Measurements from ENCODE around the gene PDGFRA. TPM values are rescaled to one million over a fixed set of nuclear protein-coding genes. Genes with fewer than 3 reads are reported as not detected.

The PDGFRA gene
- total RNA-seq, 2 experiments from 2014 or later = not detected

DNA sequence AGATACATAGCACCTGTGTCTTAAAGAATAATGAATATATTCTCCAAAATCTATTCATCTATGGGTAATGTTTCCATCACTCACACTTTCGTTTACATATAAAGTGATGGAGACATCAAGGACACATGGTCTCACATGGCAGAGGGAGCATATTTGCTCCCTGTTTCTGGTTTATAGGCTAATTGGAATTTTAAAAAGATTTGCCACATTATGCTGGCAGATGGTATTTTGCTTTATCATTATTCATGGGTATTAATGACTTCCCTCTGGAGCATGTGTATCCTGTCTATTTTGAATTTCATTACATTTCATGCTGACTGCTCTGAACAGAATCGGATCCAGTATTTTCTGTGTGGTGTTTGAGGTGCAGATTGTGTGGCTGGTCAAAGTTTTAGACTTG is 79.0 kb downstream of the PDGFRA start:
- TF ChIP-seq, protein P1, sequence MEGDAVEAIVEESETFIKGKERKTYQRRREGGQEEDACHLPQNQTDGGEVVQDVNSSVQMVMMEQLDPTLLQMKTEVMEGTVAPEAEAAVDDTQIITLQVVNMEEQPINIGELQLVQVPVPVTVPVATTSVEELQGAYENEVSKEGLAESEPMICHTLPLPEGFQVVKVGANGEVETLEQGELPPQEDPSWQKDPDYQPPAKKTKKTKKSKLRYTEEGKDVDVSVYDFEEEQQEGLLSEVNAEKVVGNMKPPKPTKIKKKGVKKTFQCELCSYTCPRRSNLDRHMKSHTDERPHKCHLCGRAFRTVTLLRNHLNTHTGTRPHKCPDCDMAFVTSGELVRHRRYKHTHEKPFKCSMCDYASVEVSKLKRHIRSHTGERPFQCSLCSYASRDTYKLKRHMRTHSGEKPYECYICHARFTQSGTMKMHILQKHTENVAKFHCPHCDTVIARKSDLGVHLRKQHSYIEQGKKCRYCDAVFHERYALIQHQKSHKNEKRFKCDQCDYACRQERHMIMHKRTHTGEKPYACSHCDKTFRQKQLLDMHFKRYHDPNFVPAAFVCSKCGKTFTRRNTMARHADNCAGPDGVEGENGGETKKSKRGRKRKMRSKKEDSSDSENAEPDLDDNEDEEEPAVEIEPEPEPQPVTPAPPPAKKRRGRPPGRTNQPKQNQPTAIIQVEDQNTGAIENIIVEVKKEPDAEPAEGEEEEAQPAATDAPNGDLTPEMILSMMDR (IDR thresholded peaks at IDR 0.05) = no peak
- Histone ChIP-seq H3K4me3 (ENCODE audit: low read length) (no peak overlapping the region), H3K4me1 (ENCODE audit: insufficient read depth, low read length) (no peaks in the 10 kb centered on the region), H3K36me3 (ENCODE audit: insufficient read depth, low read length) (no peaks in the 10 kb centered on the region), H3K9me3 (ENCODE audit: control insufficient read depth in 1 of 2, insufficient read depth in 1 of 2, low read length in 2 of 2) (no peaks in the 10 kb centered on the region), H3K27ac (ENCODE audit: low read depth in 1 of 2, low read length in 2 of 2) (no peak overlapping the region), H3K27me3 (ENCODE audit: control insufficient read depth in 1 of 2, insufficient read depth in 2 of 2, low read length in 2 of 2) (no peaks in the 10 kb centered on the region)
- intact Hi-C loops (cut with DNase I, micrococcal nuclease) = no loop called here
- CTCF ChIA-PET = no interaction called here
- no peak for DNase-seq
- H3K4me1 Mint-ChIP-seq (ENCODE audit: low read depth) = no peaks in the 10 kb centered on the region
- no peak overlapping the region for H3K4me3 Mint-ChIP-seq
- no peak for ATAC-seq (ENCODE audit: poor library complexity)
- no peaks in the 10 kb centered on the region for H3K36me3 Mint-ChIP-seq (ENCODE audit: low read depth)
- no peak overlapping the region for H3K27ac Mint-ChIP-seq
- POLR2A ChIA-PET = no interaction called here
- H3K27me3 Mint-ChIP-seq = peaks cover 10% of the 10 kb centered on the region
- H3K9me3 Mint-ChIP-seq = peaks cover 9% of the 10 kb centered on the region

DNA sequence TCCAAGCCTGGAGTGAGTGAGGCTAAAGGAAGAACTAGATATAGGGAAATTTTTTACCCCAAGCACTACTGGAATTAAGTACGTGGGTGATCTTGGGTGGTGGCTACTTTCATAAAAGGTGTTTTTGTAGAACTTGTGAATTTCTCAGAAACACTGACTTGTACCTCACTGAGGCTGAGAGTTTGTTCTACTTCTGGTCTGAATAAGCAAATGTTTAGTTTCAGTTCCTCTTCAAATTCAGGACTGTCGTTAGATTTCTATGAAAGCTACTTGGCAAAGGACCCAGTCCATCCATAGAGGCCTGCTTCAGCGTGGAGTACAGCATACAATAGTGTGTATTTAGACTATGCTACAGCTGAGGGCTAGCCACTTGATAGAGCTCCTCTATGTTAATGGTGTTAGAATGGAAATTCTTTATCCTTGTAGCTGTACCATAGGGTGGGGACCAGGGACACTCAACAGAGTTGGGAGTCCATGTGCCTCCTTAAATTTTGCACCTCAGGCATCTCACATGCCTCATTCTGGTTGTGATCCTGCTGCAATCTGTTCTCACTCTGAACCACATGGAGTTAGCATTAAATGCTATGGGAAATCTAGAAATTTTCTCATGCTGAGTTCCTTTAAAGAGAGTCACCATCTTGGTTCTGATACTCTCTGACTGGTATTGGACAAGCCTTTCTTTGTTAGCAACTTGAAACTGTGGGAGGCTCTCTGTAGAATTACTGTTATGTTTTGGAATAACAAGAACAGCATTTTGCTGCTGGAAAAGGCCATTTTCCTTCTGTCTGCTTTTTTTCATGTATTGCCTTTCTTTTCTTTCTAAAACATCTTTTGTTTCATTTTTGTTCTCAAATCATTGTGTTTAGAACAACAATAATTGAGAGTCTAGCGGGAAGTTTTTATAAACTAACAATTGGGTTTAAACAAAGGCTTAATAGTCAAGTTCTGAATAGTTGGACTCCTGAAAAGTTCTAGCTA is 86.8 kb downstream of the PDGFRA start:
- intact Hi-C loops (cut with DNase I, micrococcal nuclease) = loop anchor here in 1 of 2 experiments (2.0 to 5.0 kb wide), 2 partner anchors 647 to 1421 kb away; no protein-coding TSS in a partner anchor
- CTCF ChIA-PET = no interaction called here
- no peaks in the 10 kb centered on the region for H3K4me1 ChIP-seq (ENCODE audit: insufficient read depth, low read length)
- TF ChIP-seq, protein P1 (IDR thresholded peaks at IDR 0.05) = no peak
- POLR2A ChIA-PET = no interaction called here
- Mint-ChIP-seq H3K27me3 (peaks cover 11% of the 10 kb centered on the region), H3K27ac (no peak overlapping the region), H3K4me3 (no peak overlapping the region), H3K9me3 (no peaks in the 10 kb centered on the region), H3K36me3 (ENCODE audit: low read depth) (no peaks in the 10 kb centered on the region), H3K4me1 (ENCODE audit: low read depth) (no peaks in the 10 kb centered on the region)
- H3K4me3 ChIP-seq (ENCODE audit: low read length) = no peak overlapping the region
- H3K9me3 ChIP-seq (ENCODE audit: control insufficient read depth in 1 of 2, insufficient read depth in 1 of 2, low read length in 2 of 2) = no peaks in the 10 kb centered on the region
- DNase-seq (peak in 1 of 14 experiments; percentile 5), ATAC-seq (ENCODE audit: poor library complexity) (no peak)
- no peaks in the 10 kb centered on the region for H3K36me3 ChIP-seq (ENCODE audit: insufficient read depth, low read length)
- H3K27ac ChIP-seq (ENCODE audit: low read depth in 1 of 2, low read length in 2 of 2) = no peak overlapping the region
- no peaks in the 10 kb centered on the region for H3K27me3 ChIP-seq (ENCODE audit: control insufficient read depth in 1 of 2, insufficient read depth in 2 of 2, low read length in 2 of 2)

DNA sequence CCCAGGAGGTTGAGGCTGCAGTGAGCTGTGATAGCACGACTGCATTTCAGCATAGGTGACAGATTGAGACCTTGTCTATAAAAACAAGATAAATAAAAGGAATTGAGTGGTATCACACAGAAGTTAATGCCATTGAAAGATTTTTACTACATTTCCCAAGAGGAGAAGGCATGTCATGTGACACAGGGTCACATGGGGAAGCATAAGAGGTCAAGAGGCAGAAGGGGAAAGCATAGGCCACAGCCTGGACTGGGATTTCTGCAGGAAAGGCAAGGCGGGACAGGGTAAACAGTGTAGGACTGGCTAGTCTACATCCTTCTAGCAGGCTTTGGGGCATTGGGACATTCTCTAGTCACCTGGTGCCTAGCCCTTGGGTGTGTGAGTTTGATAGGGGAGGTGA is 88.6 kb downstream of the PDGFRA start:
- H3K27ac Mint-ChIP-seq = no peak overlapping the region
- no peak overlapping the region for H3K4me3 Mint-ChIP-seq
- ATAC-seq (ENCODE audit: poor library complexity) (no peak), DNase-seq (no peak)
- ChIA-PET POLR2A (no interaction called here), CTCF (no interaction called here)
- no peak overlapping the region for H3K4me3 ChIP-seq (ENCODE audit: low read length)
- H3K27me3 Mint-ChIP-seq = peaks cover 6% of the 10 kb centered on the region
- H3K9me3 Mint-ChIP-seq = no peaks in the 10 kb centered on the region
- no peaks in the 10 kb centered on the region for H3K4me1 Mint-ChIP-seq (ENCODE audit: low read depth)
- no peaks in the 10 kb centered on the region for H3K4me1 ChIP-seq (ENCODE audit: insufficient read depth, low read length)
- no peaks in the 10 kb centered on the region for H3K27me3 ChIP-seq (ENCODE audit: control insufficient read depth in 1 of 2, insufficient read depth in 2 of 2, low read length in 2 of 2)
- TF ChIP-seq, protein P1 (IDR thresholded peaks at IDR 0.05) = no peak
- intact Hi-C loops (cut with DNase I, micrococcal nuclease) = loop anchor here in 1 of 2 experiments (2.0 to 5.0 kb wide), 2 partner anchors 645 to 1420 kb away; no protein-coding TSS in a partner anchor
- no peak overlapping the region for H3K27ac ChIP-seq (ENCODE audit: low read depth in 1 of 2, low read length in 2 of 2)
- no peaks in the 10 kb centered on the region for H3K36me3 Mint-ChIP-seq (ENCODE audit: low read depth)
- H3K36me3 ChIP-seq (ENCODE audit: insufficient read depth, low read length) = no peaks in the 10 kb centered on the region
- no peaks in the 10 kb centered on the region for H3K9me3 ChIP-seq (ENCODE audit: control insufficient read depth in 1 of 2, insufficient read depth in 1 of 2, low read length in 2 of 2)

Data from CD4-positive, alpha-beta T cell (primary cell).